Measurements from ENCODE around the gene THSD4. TPM values are rescaled to one million over a fixed set of nuclear protein-coding genes. Genes with fewer than 3 reads are reported as not detected.

The THSD4 gene
- total RNA-seq, 2 experiments from 2014 or later = not detected

DNA sequence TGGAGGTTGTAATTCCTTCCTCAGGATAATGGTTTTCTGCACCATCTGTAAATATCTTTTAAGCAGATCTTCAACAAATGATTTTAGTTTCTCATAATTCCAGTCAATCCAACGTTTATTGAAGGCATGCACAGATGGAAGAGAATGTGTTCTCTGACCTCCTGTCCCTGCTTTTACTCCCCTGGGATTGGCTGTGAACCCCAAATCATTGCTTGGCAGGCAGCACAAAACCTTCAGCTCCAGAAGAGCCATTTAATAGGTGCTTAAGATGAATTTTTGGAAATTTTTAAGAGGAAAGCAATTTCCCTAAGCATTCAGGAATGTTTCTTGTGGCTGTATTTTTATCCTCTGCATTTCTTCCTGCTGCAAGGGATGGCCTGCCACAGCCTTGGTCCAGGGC, 25.5 kb upstream of the THSD4 start:
- no peak for TF ChIP-seq EZH2phosphoT487 (IDR thresholded peaks at IDR 0.05; ENCODE audit: borderline replicate concordance, low read depth, low read length)
- TF ChIP-seq, protein P1, sequence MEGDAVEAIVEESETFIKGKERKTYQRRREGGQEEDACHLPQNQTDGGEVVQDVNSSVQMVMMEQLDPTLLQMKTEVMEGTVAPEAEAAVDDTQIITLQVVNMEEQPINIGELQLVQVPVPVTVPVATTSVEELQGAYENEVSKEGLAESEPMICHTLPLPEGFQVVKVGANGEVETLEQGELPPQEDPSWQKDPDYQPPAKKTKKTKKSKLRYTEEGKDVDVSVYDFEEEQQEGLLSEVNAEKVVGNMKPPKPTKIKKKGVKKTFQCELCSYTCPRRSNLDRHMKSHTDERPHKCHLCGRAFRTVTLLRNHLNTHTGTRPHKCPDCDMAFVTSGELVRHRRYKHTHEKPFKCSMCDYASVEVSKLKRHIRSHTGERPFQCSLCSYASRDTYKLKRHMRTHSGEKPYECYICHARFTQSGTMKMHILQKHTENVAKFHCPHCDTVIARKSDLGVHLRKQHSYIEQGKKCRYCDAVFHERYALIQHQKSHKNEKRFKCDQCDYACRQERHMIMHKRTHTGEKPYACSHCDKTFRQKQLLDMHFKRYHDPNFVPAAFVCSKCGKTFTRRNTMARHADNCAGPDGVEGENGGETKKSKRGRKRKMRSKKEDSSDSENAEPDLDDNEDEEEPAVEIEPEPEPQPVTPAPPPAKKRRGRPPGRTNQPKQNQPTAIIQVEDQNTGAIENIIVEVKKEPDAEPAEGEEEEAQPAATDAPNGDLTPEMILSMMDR (conservative IDR thresholded peaks at IDR 0.05; ENCODE audit: low read length) = no peak
- no peaks in the 10 kb centered on the region for H3K36me3 ChIP-seq (ENCODE audit: insufficient read depth, low read length)
- H3K4me1 ChIP-seq (ENCODE audit: insufficient read depth, low read length, poor library complexity, severe bottlenecking) = no peaks in the 10 kb centered on the region
- H2AFZ ChIP-seq (ENCODE audit: low read length) = no peak overlapping the region
- H3K9me3 ChIP-seq (ENCODE audit: low read length) = no peaks in the 10 kb centered on the region
- H3K79me2 ChIP-seq (ENCODE audit: insufficient read depth, low read depth, low read length) = no peaks in the 10 kb centered on the region
- no TSS peak for BruUV-seq (replicated peaks)
- intact Hi-C loops (cut with micrococcal nuclease; ENCODE audit: unreplicated experiment) = no loop called here
- no peak overlapping the region for H3K27ac ChIP-seq (ENCODE audit: low read depth, low read length, poor library complexity, severe bottlenecking)
- H3K4me2 ChIP-seq (ENCODE audit: low read length) = no peak overlapping the region
- no peaks in the 10 kb centered on the region for H3K9me2 ChIP-seq (ENCODE audit: insufficient read depth, low read length)
- no peak for DNase-seq (ENCODE audit: low spot score)
- CTCF ChIA-PET (ENCODE audit: unreplicated experiment) = no interaction called here
- H4K20me1 ChIP-seq (ENCODE audit: insufficient read depth, low read length) = no peaks in the 10 kb centered on the region
- POLR2A ChIA-PET = no interaction called here
- H3K4me3 ChIP-seq (ENCODE audit: low read depth, low read length, poor library complexity, severe bottlenecking) = no peak overlapping the region

DNA sequence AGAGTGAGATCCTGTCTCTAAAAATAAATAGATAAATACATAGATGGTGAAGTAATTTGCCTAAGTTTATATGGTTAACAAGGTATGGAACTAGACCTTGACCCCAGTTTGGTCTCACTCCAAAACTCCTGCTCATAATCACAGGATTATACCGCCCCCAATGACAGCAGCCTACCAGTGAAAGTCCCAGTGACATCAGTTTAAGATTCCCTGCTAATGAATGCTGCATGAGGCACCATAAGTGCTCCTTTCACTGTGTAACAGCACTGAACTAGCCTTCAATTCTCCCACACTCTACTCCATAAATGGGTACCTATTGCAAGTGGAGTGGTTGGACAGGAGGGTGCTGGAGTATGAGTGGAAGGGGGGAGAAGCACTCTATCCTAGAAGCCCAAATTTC, 23.7 kb upstream of the THSD4 start:
- no peaks in the 10 kb centered on the region for H3K9me2 ChIP-seq (ENCODE audit: insufficient read depth, low read length)
- intact Hi-C loops (cut with micrococcal nuclease; ENCODE audit: unreplicated experiment) = no loop called here
- H3K4me3 ChIP-seq (ENCODE audit: low read depth, low read length, poor library complexity, severe bottlenecking) = no peak overlapping the region
- ChIA-PET CTCF (ENCODE audit: unreplicated experiment) (no interaction called here), POLR2A (no interaction called here)
- no peaks in the 10 kb centered on the region for H3K9me3 ChIP-seq (ENCODE audit: low read length)
- H3K36me3 ChIP-seq (ENCODE audit: insufficient read depth, low read length) = no peaks in the 10 kb centered on the region
- H3K79me2 ChIP-seq (ENCODE audit: insufficient read depth, low read depth, low read length) = no peaks in the 10 kb centered on the region
- no peaks in the 10 kb centered on the region for H3K4me1 ChIP-seq (ENCODE audit: insufficient read depth, low read length, poor library complexity, severe bottlenecking)
- BruUV-seq (replicated peaks) = no TSS peak
- H3K4me2 ChIP-seq (ENCODE audit: low read length) = no peak overlapping the region
- no peaks in the 10 kb centered on the region for H4K20me1 ChIP-seq (ENCODE audit: insufficient read depth, low read length)
- no peak overlapping the region for H3K27ac ChIP-seq (ENCODE audit: low read depth, low read length, poor library complexity, severe bottlenecking)
- no peak for TF ChIP-seq EZH2phosphoT487 (IDR thresholded peaks at IDR 0.05; ENCODE audit: borderline replicate concordance, low read depth, low read length)
- TF ChIP-seq, protein P1 (conservative IDR thresholded peaks at IDR 0.05; ENCODE audit: low read length) = no peak
- H2AFZ ChIP-seq (ENCODE audit: low read length) = no peak overlapping the region
- DNase-seq (ENCODE audit: low spot score) = no peak

DNA sequence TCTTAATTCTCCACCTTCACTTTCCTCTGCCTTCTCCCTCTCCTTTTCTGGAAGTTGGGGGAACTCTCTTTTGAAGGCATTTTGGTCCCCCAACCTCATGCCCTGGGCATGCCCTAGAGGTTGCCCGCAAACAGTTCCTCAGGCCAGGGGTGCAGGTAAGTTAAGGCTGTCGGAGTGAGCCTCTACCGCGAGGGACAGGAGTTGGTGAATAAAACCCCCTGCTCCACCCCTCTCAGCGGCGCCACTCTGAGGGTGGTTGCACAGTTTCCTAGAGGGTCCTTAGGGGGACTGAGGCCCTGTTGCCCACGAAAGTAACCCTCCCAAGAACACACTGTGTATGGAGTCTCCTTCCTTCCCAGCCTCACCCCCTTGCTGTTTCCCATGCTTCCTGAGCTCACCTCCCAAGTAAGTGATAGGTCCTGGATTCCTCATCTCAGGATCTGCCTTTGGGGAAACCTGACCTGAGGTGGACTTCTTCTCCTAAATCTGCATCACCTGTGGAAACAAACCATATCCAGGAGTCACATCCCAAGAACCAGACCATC, 23.1 kb upstream of the THSD4 start:
- Histone ChIP-seq H3K9me3 (ENCODE audit: low read length) (no peaks in the 10 kb centered on the region), H3K9me2 (ENCODE audit: insufficient read depth, low read length) (no peaks in the 10 kb centered on the region), H3K4me3 (ENCODE audit: low read depth, low read length, poor library complexity, severe bottlenecking) (no peak overlapping the region), H3K79me2 (ENCODE audit: insufficient read depth, low read depth, low read length) (no peaks in the 10 kb centered on the region), H3K36me3 (ENCODE audit: insufficient read depth, low read length) (no peaks in the 10 kb centered on the region), H2AFZ (ENCODE audit: low read length) (no peak overlapping the region), H3K4me2 (ENCODE audit: low read length) (no peak overlapping the region), H4K20me1 (ENCODE audit: insufficient read depth, low read length) (no peaks in the 10 kb centered on the region), H3K27ac (ENCODE audit: low read depth, low read length, poor library complexity, severe bottlenecking) (no peak overlapping the region), H3K4me1 (ENCODE audit: insufficient read depth, low read length, poor library complexity, severe bottlenecking) (no peaks in the 10 kb centered on the region)
- TF ChIP-seq, protein P1 (conservative IDR thresholded peaks at IDR 0.05; ENCODE audit: low read length) = no peak
- no peak for TF ChIP-seq EZH2phosphoT487 (IDR thresholded peaks at IDR 0.05; ENCODE audit: borderline replicate concordance, low read depth, low read length)
- ChIA-PET POLR2A (interaction anchor here (0.6 kb wide), 1 partner anchor 584 kb away, joined by 3 read pairs; no protein-coding TSS in a partner anchor), CTCF (ENCODE audit: unreplicated experiment) (no interaction called here)
- no peak for DNase-seq (ENCODE audit: low spot score)
- BruUV-seq (replicated peaks) = no TSS peak
- intact Hi-C loops (cut with micrococcal nuclease; ENCODE audit: unreplicated experiment) = no loop called here
